HCT116 (cell line): ENCODE measurements around the gene TMCC3. TPM values are rescaled to one million over a fixed set of nuclear protein-coding genes. Genes with fewer than 3 reads are reported as not detected.

Experiments
- ATAC-seq: fragments of 200-7000 bp; cut with Tn5 transposase; 2 replicates; pipeline ENCODE4 v1.9.1; 2020; ENCODE audit warnings: mild to moderate bottlenecking, moderate library complexity
- BruUV-seq: library from RNA; stranded (reverse); fragments of 400-500 nt; replicated peaks from 2 replicates; lab custom pipeline; 2021; lab: Mats Ljungman, UMichigan
- CTCF ChIA-PET: fragments of 300-600 bp; sonication (Branson Sonifier 250); formaldehyde crosslinking; loops from one replicate; lab custom pipeline; 2021; ENCODE audit warnings: antibody characterized with exemption; lab: Charles Lee
- POLR2A ChIA-PET: fragments of 300-600, 350-600 bp; sonication (Branson Sonifier 250); formaldehyde crosslinking; loops from one replicate; lab custom pipeline; 2021; ENCODE audit warnings: antibody characterized with exemption; lab: Charles Lee
- RAD21 ChIA-PET, 2 experiments: fragments of 300-600 bp; sonication (Branson Sonifier 250); formaldehyde crosslinking; loops; one replicate each; lab custom pipeline; 2023; ENCODE audit warnings: low total read pairs in 2 of 2; ENCODE audit not compliant: uncharacterized antibody in 2 of 2, unreplicated experiment in 2 of 2, low non-redundant PET in 1 of 2; lab: Charles Lee
- DNase-seq: peaks from one replicate; pipeline ENCODE4 v3.0.0-alpha.2; 2010; ENCODE audit warnings: low read depth, low spot score
- H2AFZ ChIP-seq: fragments of 200-600 bp; shearing (Covaris generic), sonication (generic); 2 replicates; pipeline ENCODE4 v1.6.1; 2017; ENCODE audit warnings: low read depth, mixed run types, mixed read lengths, antibody characterized with exemption, low read length; ENCODE audit not compliant: poor library complexity, severe bottlenecking
- H3K27ac ChIP-seq: 2 replicates; pipeline ENCODE4 v1.5.1; 2012; ENCODE audit warnings: low read depth, low read length
- H3K27me3 ChIP-seq: fragments of 200-600 bp; sonication (generic); 2 replicates; pipeline ENCODE4 v1.6.1; 2016; ENCODE audit warnings: mixed run types, low read length, mixed read lengths; ENCODE audit not compliant: insufficient read depth
- H3K36me3 ChIP-seq, 2 experiments: fragments of 200-500 bp in 1 of 2; fragments of 200-600 bp in 1 of 2; sonication (Bioruptor generic) in 1 of 2; sonication (generic) in 1 of 2; 2 replicates each; pipeline versions ENCODE4 v1.5.1 to v1.6.1; 2014 to 2016; ENCODE audit warnings: low read length in 2 of 2, inconsistent platforms in 1 of 2, mixed read lengths in 1 of 2, mixed run types in 1 of 2; ENCODE audit not compliant: insufficient read depth in 2 of 2, control insufficient read depth in 1 of 2
- H3K4me1 ChIP-seq, 2 experiments: fragments of 200-600 bp in 1 of 2; sonication (generic) in 1 of 2; 2 replicates each; pipeline versions ENCODE4 v1.5.1 to v1.6.1; 2012 to 2017; ENCODE audit warnings: low read length in 2 of 2, inconsistent platforms in 1 of 2, mild to moderate bottlenecking in 1 of 2, mixed read lengths in 1 of 2, mixed run types in 1 of 2, moderate library complexity in 1 of 2; ENCODE audit not compliant: insufficient read depth in 2 of 2, control insufficient read depth in 1 of 2
- H3K4me2 ChIP-seq: fragments of 200-600 bp; sonication (generic); 2 replicates; pipeline ENCODE4 v1.6.1; 2017; ENCODE audit warnings: mixed run types, low read length, mixed read lengths
- H3K4me3 ChIP-seq, 2 experiments: fragments of 200-600 bp in 1 of 2; sonication (generic) in 1 of 2; replicated peaks in 1 of 2; 2 replicates each; pipeline ENCODE4 v1.5.1; 2011 to 2016; ENCODE audit warnings: low read length in 2 of 2, control low read depth in 1 of 2, low read depth in 1 of 2, mild to moderate bottlenecking in 1 of 2, mixed read lengths in 1 of 2, mixed run types in 1 of 2
- H3K79me2 ChIP-seq: fragments of 200-600 bp; sonication (generic); 2 replicates; pipeline ENCODE4 v1.6.1; 2017; ENCODE audit warnings: mild to moderate bottlenecking, mixed run types, low read length, moderate library complexity, mixed read lengths; ENCODE audit not compliant: insufficient read depth
- H3K9ac ChIP-seq: fragments of 200-600 bp; sonication (generic); 2 replicates; pipeline ENCODE4 v1.6.1; 2016; ENCODE audit warnings: low read length, mixed read lengths
- H3K9me2 ChIP-seq: fragments of 200-600 bp; sonication (generic), shearing (Covaris generic); 2 replicates; pipeline ENCODE4 v1.6.1; 2017; ENCODE audit warnings: mixed run types, mild to moderate bottlenecking, moderate library complexity; ENCODE audit not compliant: insufficient read depth
- H3K9me3 ChIP-seq, 2 experiments: fragments of 200-500 bp in 1 of 2; fragments of 200-600 bp in 1 of 2; sonication (Bioruptor generic) in 1 of 2; sonication (generic) in 1 of 2; 2 replicates each; pipeline ENCODE4 v1.6.1; 2014 to 2017; ENCODE audit warnings: low read length in 2 of 2, mixed read lengths in 2 of 2, inconsistent platforms in 1 of 2, low read depth in 1 of 2, mild to moderate bottlenecking in 1 of 2, mixed run types in 1 of 2, moderate library complexity in 1 of 2; ENCODE audit not compliant: control insufficient read depth in 1 of 2, insufficient read depth in 1 of 2
- H4K20me1 ChIP-seq: fragments of 200-600 bp; sonication (generic), shearing (Covaris generic); 2 replicates; pipeline ENCODE4 v1.6.1; 2017; ENCODE audit warnings: mixed run types, mild to moderate bottlenecking, moderate library complexity; ENCODE audit not compliant: insufficient read depth
- CBX3 ChIP-seq: IDR thresholded peaks from 2 replicates; pipeline ENCODE4 v1.6.1; 2012; ENCODE audit warnings: low read depth
- CEBPB ChIP-seq: IDR thresholded peaks from 2 replicates; pipeline ENCODE4 v1.6.1; 2012; ENCODE audit warnings: low read depth
- ELF1 ChIP-seq: IDR thresholded peaks from 2 replicates; pipeline ENCODE4 v1.6.1; 2012; ENCODE audit warnings: low read depth, borderline replicate concordance
- EZH2 ChIP-seq: fragments of 200-600 bp; sonication (generic); IDR thresholded peaks from 2 replicates; pipeline ENCODE4 v1.6.1; 2017; ENCODE audit warnings: antibody characterized with exemption, mixed run types
- EZH2phosphoT487 ChIP-seq: fragments of 200-600 bp; IDR thresholded peaks from 2 replicates; pipeline ENCODE4 v1.6.1; 2018; ENCODE audit warnings: antibody characterized with exemption, borderline replicate concordance
- POLR2A ChIP-seq: IDR thresholded peaks from 2 replicates; pipeline ENCODE4 v1.7.0; 2011; ENCODE audit warnings: borderline replicate concordance; ENCODE audit not compliant: insufficient read depth, insufficient read length; ENCODE audit errors: extremely low read depth
- POLR2AphosphoS5 ChIP-seq: IDR thresholded peaks from 2 replicates; pipeline ENCODE4 v1.6.1; 2011; ENCODE audit warnings: mild to moderate bottlenecking, low read depth, low read length, moderate library complexity
- RAD21 ChIP-seq: IDR thresholded peaks from 2 replicates; pipeline ENCODE4 v1.6.1; 2012; ENCODE audit warnings: low read depth, mild to moderate bottlenecking
- SIN3A ChIP-seq: IDR thresholded peaks from 2 replicates; pipeline ENCODE4 v1.6.1; 2012; ENCODE audit warnings: low read depth
- SP1 ChIP-seq: IDR thresholded peaks from 2 replicates; pipeline ENCODE4 v1.6.1; 2012; ENCODE audit warnings: low read depth
- TCF7L2 ChIP-seq: IDR thresholded peaks from 2 replicates; pipeline ENCODE4 v1.7.0; 2011; ENCODE audit warnings: borderline replicate concordance, inconsistent platforms; ENCODE audit not compliant: insufficient read depth, insufficient read length; ENCODE audit errors: extremely low read depth
- YY1 ChIP-seq: IDR thresholded peaks from 2 replicates; pipeline ENCODE4 v1.6.1; 2011; ENCODE audit warnings: low read length, low read depth, moderate library complexity, mild to moderate bottlenecking; ENCODE audit not compliant: insufficient replicate concordance; ENCODE audit errors: extremely low read depth
- ZFX ChIP-seq: fragments of 450-650 bp; IDR thresholded peaks from 2 replicates; pipeline ENCODE4 v1.6.1; 2017
- ZNF274 ChIP-seq: fragments of 200-500 bp; sonication (Bioruptor generic); IDR thresholded peaks from 2 replicates; pipeline ENCODE4 v1.6.1; 2014; ENCODE audit warnings: mild to moderate bottlenecking, low read depth, low read length, inconsistent platforms
- intact Hi-C: fragments of 100-400 bp; cut with micrococcal nuclease; formaldehyde crosslinking; loops from 2 replicates; pipeline ENCODE4 v1.10.0; 2022
- total RNA-seq: library from RNA; stranded (reverse); gene quantifications from one replicate; pipeline ENCODE4 v1.2.1, GENCODE V29; 2021; ENCODE audit not compliant: unreplicated experiment
- TF ChIP-seq, protein P1 (sequence below): IDR thresholded peaks from 2 replicates; pipeline ENCODE4 v1.6.1; 2012; ENCODE audit warnings: low read depth
- TF ChIP-seq, protein P2 (sequence below): IDR thresholded peaks from 2 replicates; pipeline ENCODE4 v1.6.1; 2012
- TF ChIP-seq, protein P3 (sequence below): IDR thresholded peaks from 2 replicates; pipeline ENCODE4 v1.6.1; 2012
- TF ChIP-seq, protein P4 (sequence below): IDR thresholded peaks from 2 replicates; pipeline ENCODE4 v1.6.1; 2011; ENCODE audit warnings: mild to moderate bottlenecking, low read length, moderate library complexity; ENCODE audit not compliant: insufficient replicate concordance; ENCODE audit errors: extremely low read depth

The TMCC3 gene
- total RNA-seq, 1 experiment from 2014 or later = 4.5 TPM

DNA sequence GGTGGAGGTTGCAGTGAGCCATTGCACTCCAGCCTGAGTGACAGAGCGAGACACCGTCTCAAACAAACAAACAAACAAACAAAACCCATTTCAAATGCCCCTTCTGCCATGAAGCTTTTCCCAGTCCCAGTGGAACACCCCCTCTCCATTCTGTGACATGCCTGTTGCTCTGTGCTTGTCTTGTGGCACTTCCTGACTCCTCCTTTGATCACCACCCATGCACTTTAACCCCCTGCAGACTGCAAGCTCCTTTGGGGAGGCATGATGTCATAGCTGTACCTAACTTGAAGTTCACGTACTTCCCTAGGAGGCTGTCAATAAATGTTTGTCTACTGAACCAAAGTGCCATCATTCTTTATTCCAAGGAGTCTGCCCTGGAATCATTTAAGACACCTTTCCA is 64.7 kb downstream of the TMCC3 start:
- DNase-seq = no peak
- ChIA-PET CTCF (no interaction called here), RAD21 (no interaction called here), POLR2A (no interaction called here)
- intact Hi-C loops = no loop called here
- H3K9me2 ChIP-seq = no peaks in the 10 kb centered on the region
- BruUV-seq = no TSS peak
- H3K27ac ChIP-seq = no peak overlapping the region
- no peaks in the 10 kb centered on the region for H3K36me3 ChIP-seq
- no peak overlapping the region for H3K4me3 ChIP-seq
- H3K27me3 ChIP-seq = no peaks in the 10 kb centered on the region
- no peak overlapping the region for H3K9ac ChIP-seq
- no peaks in the 10 kb centered on the region for H4K20me1 ChIP-seq
- no peaks in the 10 kb centered on the region for H3K9me3 ChIP-seq
- H3K79me2 ChIP-seq = no peaks in the 10 kb centered on the region
- no peak overlapping the region for H3K4me2 ChIP-seq
- ATAC-seq = no peak
- H3K4me1 ChIP-seq = peaks cover 3 to 16% of the 10 kb centered on the region in 2 experiments; a peak in 2 of 4 replicates
- TF ChIP-seq CBX3 (no peak), YY1 (no peak), TCF7L2 (no peak), ZFX (no peak), SIN3A (no peak), CEBPB (no peak), EZH2phosphoT487 (no peak), EZH2 (no peak), RAD21 (no peak), POLR2A (no peak), POLR2AphosphoS5 (no peak), ZNF274 (no peak), SP1 (no peak), ELF1 (no peak)
- TF ChIP-seq, protein P1, sequence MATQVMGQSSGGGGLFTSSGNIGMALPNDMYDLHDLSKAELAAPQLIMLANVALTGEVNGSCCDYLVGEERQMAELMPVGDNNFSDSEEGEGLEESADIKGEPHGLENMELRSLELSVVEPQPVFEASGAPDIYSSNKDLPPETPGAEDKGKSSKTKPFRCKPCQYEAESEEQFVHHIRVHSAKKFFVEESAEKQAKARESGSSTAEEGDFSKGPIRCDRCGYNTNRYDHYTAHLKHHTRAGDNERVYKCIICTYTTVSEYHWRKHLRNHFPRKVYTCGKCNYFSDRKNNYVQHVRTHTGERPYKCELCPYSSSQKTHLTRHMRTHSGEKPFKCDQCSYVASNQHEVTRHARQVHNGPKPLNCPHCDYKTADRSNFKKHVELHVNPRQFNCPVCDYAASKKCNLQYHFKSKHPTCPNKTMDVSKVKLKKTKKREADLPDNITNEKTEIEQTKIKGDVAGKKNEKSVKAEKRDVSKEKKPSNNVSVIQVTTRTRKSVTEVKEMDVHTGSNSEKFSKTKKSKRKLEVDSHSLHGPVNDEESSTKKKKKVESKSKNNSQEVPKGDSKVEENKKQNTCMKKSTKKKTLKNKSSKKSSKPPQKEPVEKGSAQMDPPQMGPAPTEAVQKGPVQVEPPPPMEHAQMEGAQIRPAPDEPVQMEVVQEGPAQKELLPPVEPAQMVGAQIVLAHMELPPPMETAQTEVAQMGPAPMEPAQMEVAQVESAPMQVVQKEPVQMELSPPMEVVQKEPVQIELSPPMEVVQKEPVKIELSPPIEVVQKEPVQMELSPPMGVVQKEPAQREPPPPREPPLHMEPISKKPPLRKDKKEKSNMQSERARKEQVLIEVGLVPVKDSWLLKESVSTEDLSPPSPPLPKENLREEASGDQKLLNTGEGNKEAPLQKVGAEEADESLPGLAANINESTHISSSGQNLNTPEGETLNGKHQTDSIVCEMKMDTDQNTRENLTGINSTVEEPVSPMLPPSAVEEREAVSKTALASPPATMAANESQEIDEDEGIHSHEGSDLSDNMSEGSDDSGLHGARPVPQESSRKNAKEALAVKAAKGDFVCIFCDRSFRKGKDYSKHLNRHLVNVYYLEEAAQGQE = no peak
- TF ChIP-seq, protein P2, sequence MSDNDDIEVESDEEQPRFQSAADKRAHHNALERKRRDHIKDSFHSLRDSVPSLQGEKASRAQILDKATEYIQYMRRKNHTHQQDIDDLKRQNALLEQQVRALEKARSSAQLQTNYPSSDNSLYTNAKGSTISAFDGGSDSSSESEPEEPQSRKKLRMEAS = no peak
- TF ChIP-seq, protein P3, sequence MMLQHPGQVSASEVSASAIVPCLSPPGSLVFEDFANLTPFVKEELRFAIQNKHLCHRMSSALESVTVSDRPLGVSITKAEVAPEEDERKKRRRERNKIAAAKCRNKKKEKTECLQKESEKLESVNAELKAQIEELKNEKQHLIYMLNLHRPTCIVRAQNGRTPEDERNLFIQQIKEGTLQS = no peak
- TF ChIP-seq, protein P4, sequence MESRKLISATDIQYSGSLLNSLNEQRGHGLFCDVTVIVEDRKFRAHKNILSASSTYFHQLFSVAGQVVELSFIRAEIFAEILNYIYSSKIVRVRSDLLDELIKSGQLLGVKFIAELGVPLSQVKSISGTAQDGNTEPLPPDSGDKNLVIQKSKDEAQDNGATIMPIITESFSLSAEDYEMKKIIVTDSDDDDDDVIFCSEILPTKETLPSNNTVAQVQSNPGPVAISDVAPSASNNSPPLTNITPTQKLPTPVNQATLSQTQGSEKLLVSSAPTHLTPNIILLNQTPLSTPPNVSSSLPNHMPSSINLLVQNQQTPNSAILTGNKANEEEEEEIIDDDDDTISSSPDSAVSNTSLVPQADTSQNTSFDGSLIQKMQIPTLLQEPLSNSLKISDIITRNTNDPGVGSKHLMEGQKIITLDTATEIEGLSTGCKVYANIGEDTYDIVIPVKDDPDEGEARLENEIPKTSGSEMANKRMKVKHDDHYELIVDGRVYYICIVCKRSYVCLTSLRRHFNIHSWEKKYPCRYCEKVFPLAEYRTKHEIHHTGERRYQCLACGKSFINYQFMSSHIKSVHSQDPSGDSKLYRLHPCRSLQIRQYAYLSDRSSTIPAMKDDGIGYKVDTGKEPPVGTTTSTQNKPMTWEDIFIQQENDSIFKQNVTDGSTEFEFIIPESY = no peak
- H2AFZ ChIP-seq = no peak overlapping the region
